Gastroesophageal sphincter (tissue), 3 donors: Measurements from ENCODE around the gene WNT1.

Experiments
- EP300 ChIP-seq: sonication (generic); formaldehyde crosslinking; IDR thresholded peaks from one replicate; pipeline ENCODE4 v1.6.1; 2017; ENCODE audit warnings: antibody characterized with exemption, mild to moderate bottlenecking
- POLR2A ChIP-seq, 2 donors: fragments of 450-650 bp; IDR thresholded peaks; one replicate each; pipeline ENCODE4 v1.6.1; 2017; ENCODE audit warnings: antibody characterized with exemption in 2 of 2, mild to moderate bottlenecking in 2 of 2, moderate library complexity in 1 of 2
- POLR2AphosphoS5 ChIP-seq: sonication (generic); formaldehyde crosslinking; IDR thresholded peaks from one replicate; pipeline ENCODE4 v1.6.1; 2017; ENCODE audit warnings: antibody characterized with exemption
- TF ChIP-seq, protein P1 (sequence below), 4 experiments: fragments of 200-600 bp in 2 of 4; fragments of 450-650 bp in 2 of 4; sonication (generic) in 1 of 4; IDR thresholded peaks; one replicate each; pipeline ENCODE4 v1.5.1; 2017 to 2019; ENCODE audit warnings: antibody characterized with exemption in 4 of 4, mild to moderate bottlenecking in 2 of 4, moderate library complexity in 2 of 4

DNA sequence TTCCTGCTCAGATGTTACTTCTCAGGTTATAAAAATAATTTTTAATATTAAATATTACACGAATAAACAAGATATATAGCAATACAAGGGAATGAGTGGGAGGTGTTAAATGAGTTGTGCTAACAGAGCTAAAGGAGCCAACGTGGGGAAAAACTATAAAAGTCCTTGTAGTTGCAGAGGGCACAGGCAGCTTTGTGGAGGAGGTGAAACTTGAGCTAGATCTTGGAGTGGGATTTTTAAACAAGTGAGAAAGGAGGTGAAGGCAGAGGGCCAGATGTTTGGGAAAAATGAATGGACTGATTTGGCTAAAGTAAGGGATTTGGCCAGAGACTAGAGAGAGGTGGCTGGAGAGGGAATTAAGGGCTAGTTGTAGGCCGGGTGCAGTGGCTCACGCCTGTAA lies 47.6 kb upstream of the WNT1 start:
- TF ChIP-seq, protein P1, sequence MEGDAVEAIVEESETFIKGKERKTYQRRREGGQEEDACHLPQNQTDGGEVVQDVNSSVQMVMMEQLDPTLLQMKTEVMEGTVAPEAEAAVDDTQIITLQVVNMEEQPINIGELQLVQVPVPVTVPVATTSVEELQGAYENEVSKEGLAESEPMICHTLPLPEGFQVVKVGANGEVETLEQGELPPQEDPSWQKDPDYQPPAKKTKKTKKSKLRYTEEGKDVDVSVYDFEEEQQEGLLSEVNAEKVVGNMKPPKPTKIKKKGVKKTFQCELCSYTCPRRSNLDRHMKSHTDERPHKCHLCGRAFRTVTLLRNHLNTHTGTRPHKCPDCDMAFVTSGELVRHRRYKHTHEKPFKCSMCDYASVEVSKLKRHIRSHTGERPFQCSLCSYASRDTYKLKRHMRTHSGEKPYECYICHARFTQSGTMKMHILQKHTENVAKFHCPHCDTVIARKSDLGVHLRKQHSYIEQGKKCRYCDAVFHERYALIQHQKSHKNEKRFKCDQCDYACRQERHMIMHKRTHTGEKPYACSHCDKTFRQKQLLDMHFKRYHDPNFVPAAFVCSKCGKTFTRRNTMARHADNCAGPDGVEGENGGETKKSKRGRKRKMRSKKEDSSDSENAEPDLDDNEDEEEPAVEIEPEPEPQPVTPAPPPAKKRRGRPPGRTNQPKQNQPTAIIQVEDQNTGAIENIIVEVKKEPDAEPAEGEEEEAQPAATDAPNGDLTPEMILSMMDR (IDR thresholded peaks at IDR 0.05): no peak
- TF ChIP-seq POLR2A (IDR thresholded peaks at IDR 0.05) (no peak), POLR2AphosphoS5 (no peak), EP300 (no peak)
